Fibroblast of mammary gland (primary cell): ENCODE data around the gene SLC24A3.

Source experiments
- DNase-seq: peaks from one replicate; pipeline ENCODE4 v3.0.0-alpha.2; 2010; ENCODE audit warnings: low read depth
- H3K4me3 ChIP-seq: 2 replicates; pipeline ENCODE4 v1.5.1; 2011; ENCODE audit warnings: low read depth, mild to moderate bottlenecking, low read length, moderate library complexity; ENCODE audit not compliant: control insufficient read depth
- TF ChIP-seq, protein P1 (sequence below): conservative IDR thresholded peaks from 2 replicates; pipeline ENCODE4 v1.5.1; 2011; ENCODE audit warnings: low read depth, low read length, inconsistent platforms; ENCODE audit not compliant: control insufficient read depth, insufficient read depth

SLC24A3 gene

GRCh38 chr20:19375395-19375794, 163.0 kb downstream of the SLC24A3 start:
- no peak for DNase-seq

GRCh38 chr20:19375801-19376200, 163.4 kb downstream of the SLC24A3 start:
- no peak for DNase-seq
- TF ChIP-seq, protein P1, sequence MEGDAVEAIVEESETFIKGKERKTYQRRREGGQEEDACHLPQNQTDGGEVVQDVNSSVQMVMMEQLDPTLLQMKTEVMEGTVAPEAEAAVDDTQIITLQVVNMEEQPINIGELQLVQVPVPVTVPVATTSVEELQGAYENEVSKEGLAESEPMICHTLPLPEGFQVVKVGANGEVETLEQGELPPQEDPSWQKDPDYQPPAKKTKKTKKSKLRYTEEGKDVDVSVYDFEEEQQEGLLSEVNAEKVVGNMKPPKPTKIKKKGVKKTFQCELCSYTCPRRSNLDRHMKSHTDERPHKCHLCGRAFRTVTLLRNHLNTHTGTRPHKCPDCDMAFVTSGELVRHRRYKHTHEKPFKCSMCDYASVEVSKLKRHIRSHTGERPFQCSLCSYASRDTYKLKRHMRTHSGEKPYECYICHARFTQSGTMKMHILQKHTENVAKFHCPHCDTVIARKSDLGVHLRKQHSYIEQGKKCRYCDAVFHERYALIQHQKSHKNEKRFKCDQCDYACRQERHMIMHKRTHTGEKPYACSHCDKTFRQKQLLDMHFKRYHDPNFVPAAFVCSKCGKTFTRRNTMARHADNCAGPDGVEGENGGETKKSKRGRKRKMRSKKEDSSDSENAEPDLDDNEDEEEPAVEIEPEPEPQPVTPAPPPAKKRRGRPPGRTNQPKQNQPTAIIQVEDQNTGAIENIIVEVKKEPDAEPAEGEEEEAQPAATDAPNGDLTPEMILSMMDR: no peak

More at GRCh38 chr20:19375395-19375794, 163.0 kb downstream of the SLC24A3 start:
- TF ChIP-seq, protein P1: no peak
- no peak overlapping the region for H3K4me3 ChIP-seq

GRCh38 chr20:19376451-19377229, 164.2 kb downstream of the SLC24A3 start:
- H3K4me3 ChIP-seq: no peak overlapping the region
- TF ChIP-seq, protein P1: no peak
- no peak for DNase-seq

More at GRCh38 chr20:19375801-19376200, 163.4 kb downstream of the SLC24A3 start:
- no peak overlapping the region for H3K4me3 ChIP-seq

DNA sequence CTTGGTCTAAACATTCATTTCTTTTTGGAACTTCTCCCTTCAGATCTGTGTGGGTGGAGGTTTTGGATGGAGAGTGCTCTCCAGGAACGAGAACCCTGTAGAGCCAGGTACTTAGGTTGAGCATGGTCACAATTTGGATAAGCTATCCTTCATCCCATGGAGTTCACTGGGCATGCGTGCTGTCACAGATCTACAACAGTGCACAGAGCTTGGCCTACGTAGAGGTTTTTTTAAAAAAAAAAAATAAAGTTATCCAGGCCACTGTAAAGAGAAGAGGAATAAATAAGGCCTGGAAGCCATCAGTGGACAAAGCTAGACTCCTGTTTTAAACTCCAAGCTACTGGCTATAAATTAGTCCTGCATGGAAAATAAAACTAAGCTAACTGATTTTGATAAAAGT, 165.6 kb downstream of the SLC24A3 start:
- TF ChIP-seq, protein P1: no peak
- DNase-seq: no peak
- no peak overlapping the region for H3K4me3 ChIP-seq

DNA sequence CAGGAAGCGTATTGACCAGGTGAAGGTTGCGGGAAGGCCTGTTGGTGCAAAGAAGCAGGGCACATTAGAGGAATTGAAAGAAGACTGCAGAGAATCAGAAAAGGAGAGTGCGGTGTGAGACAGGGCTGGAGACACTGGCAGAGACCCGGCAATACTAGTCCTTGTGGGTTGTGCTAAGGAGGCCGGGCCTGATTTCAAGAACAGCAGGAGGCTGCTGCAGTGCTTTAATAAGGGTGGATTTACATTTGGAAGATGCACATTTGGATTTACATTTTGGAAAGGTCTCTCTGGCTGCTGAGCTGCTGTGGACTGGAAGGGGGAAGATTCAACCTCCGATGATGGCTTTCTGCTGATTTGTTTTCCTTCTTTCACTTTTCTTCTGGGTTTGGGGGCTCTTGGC, 167.8 kb downstream of the SLC24A3 start:
- H3K4me3 ChIP-seq: no peak overlapping the region
- TF ChIP-seq, protein P1: no peak
- DNase-seq: no peak

- no peak for DNase-seq
- TF ChIP-seq, protein P1: no peak
- no peak overlapping the region for H3K4me3 ChIP-seq
These were observed 169.5 kb downstream of the SLC24A3 start for GRCh38 chr20:19381947-19382346.
